Esophagus muscularis mucosa (tissue), 4 donors: Measurements from ENCODE around the gene DNAH17. TPM values are rescaled to one million over a fixed set of nuclear protein-coding genes. Genes with fewer than 3 reads are reported as not detected.

ENCODE experiments used
- DNase-seq: peaks from one replicate; pipeline ENCODE4 v3.0.0-alpha.2; 2017; ENCODE audit errors: extremely low spot score
- H3K27ac ChIP-seq, 4 donors: fragments of 200-600 bp; sonication (generic); replicated peaks in 1 of 4; 1 replicate in 3 of 4; 2 replicates in 1 of 4; pipeline ENCODE4 v1.5.1; 2016 to 2019; ENCODE audit warnings: mild to moderate bottlenecking in 1 of 4
- H3K27me3 ChIP-seq, 4 donors: fragments of 200-600 bp; sonication (generic); one replicate each; pipeline versions ENCODE4 v1.5.1 to v1.6.0; 2016 to 2019
- H3K36me3 ChIP-seq, 4 donors: fragments of 200-600 bp; sonication (generic); one replicate each; pipeline ENCODE4 v1.5.1; 2016 to 2019
- H3K4me1 ChIP-seq, 4 donors: fragments of 200-600 bp; sonication (generic); one replicate each; pipeline ENCODE4 v1.5.1; 2016 to 2019
- H3K4me3 ChIP-seq, 4 donors: fragments of 200-600 bp; sonication (generic); 1 replicate in 2 of 4; 2 replicates in 2 of 4; pipeline ENCODE4 v1.5.1; 2016 to 2019; ENCODE audit warnings: mild to moderate bottlenecking in 4 of 4, moderate library complexity in 1 of 4
- H3K9me3 ChIP-seq, 4 donors: fragments of 200-600 bp; sonication (generic); 1 replicate in 3 of 4; 2 replicates in 1 of 4; pipeline ENCODE4 v1.5.1; 2016 to 2019
- CTCF ChIP-seq, 3 experiments: fragments of 200-600 bp in 2 of 3; fragments of 450-650 bp in 1 of 3; sonication (generic) in 2 of 3; IDR thresholded peaks; one replicate each; pipeline ENCODE4 v1.5.1; 2017 to 2019; ENCODE audit warnings: antibody characterized with exemption in 3 of 3, mild to moderate bottlenecking in 2 of 3, moderate library complexity in 1 of 3
- EP300 ChIP-seq: sonication (generic); formaldehyde crosslinking; IDR thresholded peaks from one replicate; pipeline ENCODE4 v1.6.1; 2017; ENCODE audit warnings: antibody characterized with exemption
- POLR2A ChIP-seq: fragments of 450-650 bp; IDR thresholded peaks from one replicate; pipeline ENCODE4 v1.6.1; 2017; ENCODE audit warnings: antibody characterized with exemption, moderate library complexity, mild to moderate bottlenecking, low read depth
- POLR2AphosphoS5 ChIP-seq, 2 donors: sonication (generic); formaldehyde crosslinking; IDR thresholded peaks; one replicate each; pipeline ENCODE4 v1.6.1; 2017; ENCODE audit warnings: antibody characterized with exemption in 2 of 2
- WGBS: methylation state at CpG from one replicate; pipeline ENCODE4 v1.1.5; 2018; 5-methylcytosine and 5-hydroxymethylcytosine counted together
- intact Hi-C: fragments of 100-400 bp; cut with DNase I; formaldehyde crosslinking; loops from one replicate; pipeline ENCODE4 v1.15.1; 2023
- total RNA-seq, 4 donors: library from RNA; depleted of rRNA; stranded (reverse); fragments of >200 nt; gene quantifications; one replicate each; pipeline versions ENCODE4 v1.1.0 to v1.2.1, GENCODE V29; 2016

DNAH17 gene
- total RNA-seq, 4 donors from 2014 or later: not detected

- H3K9me3 ChIP-seq: no peaks in the 10 kb centered on the region
- H3K36me3 ChIP-seq: no peaks in the 10 kb centered on the region
- H3K27ac ChIP-seq: no peak overlapping the region
- no peaks in the 10 kb centered on the region for H3K27me3 ChIP-seq
- intact Hi-C loops: no loop called here
- peaks cover 10 to 35% (median 16%) of the 10 kb centered on the region in 4 donors for H3K4me1 ChIP-seq
- WGBS: 30% methylated on average over 9 of the region's 9 CpGs
- no peak for DNase-seq
- TF ChIP-seq POLR2A (no peak), POLR2AphosphoS5 (IDR thresholded peaks at IDR 0.05) (no peak), CTCF (IDR thresholded peaks at IDR 0.05) (no peak), EP300 (no peak)
- H3K4me3 ChIP-seq: no peak overlapping the region
These were observed 20.8 kb upstream of the DNAH17 start for GRCh38 chr17:78598013-78598471.

- TF ChIP-seq CTCF (IDR thresholded peaks at IDR 0.05) (no peak), EP300 (no peak), POLR2A (no peak), POLR2AphosphoS5 (IDR thresholded peaks at IDR 0.05) (no peak)
- Histone ChIP-seq H3K4me3 (no peak overlapping the region), H3K4me1 (peaks cover 12 to 35% (median 16%) of the 10 kb centered on the region in 4 donors), H3K27ac (no peak overlapping the region), H3K36me3 (no peaks in the 10 kb centered on the region), H3K27me3 (no peaks in the 10 kb centered on the region), H3K9me3 (no peaks in the 10 kb centered on the region)
- intact Hi-C loops: no loop called here
- 84% methylated on average over 12 of the region's 12 CpGs for WGBS
- DNase-seq: no peak
These were observed 19.9 kb upstream of the DNAH17 start for GRCh38 chr17:78596871-78597764.

DNA sequence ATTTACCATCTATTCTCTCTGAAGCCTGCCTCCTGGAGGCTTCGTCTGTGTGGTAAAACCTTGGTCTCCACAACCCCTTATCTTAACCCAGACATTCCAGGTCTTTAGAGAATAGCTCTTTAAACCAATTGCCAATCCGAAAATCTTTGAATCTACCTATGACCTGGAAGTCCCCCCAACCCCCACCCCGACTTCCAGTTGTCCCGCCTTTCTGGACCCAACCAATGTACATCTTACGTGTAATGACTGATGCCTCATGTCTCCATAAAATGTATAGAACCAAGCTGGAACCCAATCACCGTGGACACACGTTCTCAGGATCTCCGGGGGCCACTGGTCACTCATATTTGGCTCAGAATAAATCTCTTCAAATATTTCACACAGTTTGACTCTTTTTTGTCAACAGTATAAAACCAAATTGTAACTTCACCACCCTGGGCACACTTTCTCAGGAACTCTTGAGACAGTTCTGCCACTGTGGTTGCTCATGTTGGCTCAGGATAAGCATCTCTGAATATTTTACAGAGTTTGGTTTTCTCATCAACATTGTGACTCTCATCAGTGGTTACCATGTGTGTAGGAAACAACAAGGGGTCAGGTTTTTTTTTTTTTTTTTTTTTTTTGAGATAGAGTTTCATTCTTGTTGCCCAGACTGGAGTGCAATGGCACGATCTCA, 18.1 kb upstream of the DNAH17 start:
- no peak for TF ChIP-seq CTCF (IDR thresholded peaks at IDR 0.05)
- TF ChIP-seq POLR2A: no peak
- TF ChIP-seq EP300: no peak
- no peak for TF ChIP-seq POLR2AphosphoS5 (IDR thresholded peaks at IDR 0.05)
- H3K27me3 ChIP-seq: no peaks in the 10 kb centered on the region
- H3K4me1 ChIP-seq: peaks cover 12 to 23% (median 20%) of the 10 kb centered on the region in 4 donors
- no peaks in the 10 kb centered on the region for H3K36me3 ChIP-seq
- intact Hi-C loops: no loop called here
- WGBS: 96% methylated on average over 9 of the region's 9 CpGs
- no peak for DNase-seq
- H3K4me3 ChIP-seq: no peak overlapping the region
- no peak overlapping the region for H3K27ac ChIP-seq
- H3K9me3 ChIP-seq: no peaks in the 10 kb centered on the region

- Histone ChIP-seq H3K27ac (peak overlapping the region; percentile 42 to 61 (median 58)), H3K9me3 (no peaks in the 10 kb centered on the region), H3K4me1 (peaks cover 5 to 14% (median 14%) of the 10 kb centered on the region in 4 donors), H3K4me3 (no peak overlapping the region), H3K27me3 (no peaks in the 10 kb centered on the region), H3K36me3 (no peaks in the 10 kb centered on the region)
- TF ChIP-seq POLR2A (no peak), EP300 (no peak)
- no peak for DNase-seq
- intact Hi-C loops: no loop called here
- WGBS: 86% methylated on average over 6 of the region's 6 CpGs
These were observed 15.8 kb upstream of the DNAH17 start for GRCh38 chr17:78592991-78593329.

- TF ChIP-seq CTCF (IDR thresholded peaks at IDR 0.05) (no peak), EP300 (no peak), POLR2AphosphoS5 (IDR thresholded peaks at IDR 0.05) (no peak), POLR2A (no peak)
- intact Hi-C loops: no loop called here
These were observed 14.1 kb upstream of the DNAH17 start for GRCh38 chr17:78591263-78591671.

More at GRCh38 chr17:78591263-78591671, 14.1 kb upstream of the DNAH17 start:
- Histone ChIP-seq H3K36me3 (no peaks in the 10 kb centered on the region), H3K4me1 (peaks cover 0 to 14% (median 8%) of the 10 kb centered on the region in 4 donors), H3K9me3 (no peaks in the 10 kb centered on the region), H3K27me3 (peaks cover 0 to 5% (median 0%) of the 10 kb centered on the region in 4 donors), H3K27ac (peak overlapping the region in 2 of 4 donors; percentile 61), H3K4me3 (no peak overlapping the region)
- DNase-seq: no peak
- 89% methylated on average over 16 of the region's 16 CpGs for WGBS
